Esophagus (tissue), 2 donors: ENCODE measurements around the gene CDH24. TPM values are rescaled to one million over a fixed set of nuclear protein-coding genes. Genes with fewer than 3 reads are reported as not detected.

Experiments used
- H3K27ac ChIP-seq, 2 donors: one replicate each; pipeline ENCODE4 v1.5.1; 2013; ENCODE audit warnings: low read depth in 2 of 2, mild to moderate bottlenecking in 2 of 2, inconsistent platforms in 1 of 2, low read length in 1 of 2, moderate library complexity in 1 of 2
- H3K27me3 ChIP-seq, 2 donors: one replicate each; pipeline ENCODE4 v1.6.1; 2013; ENCODE audit warnings: low read length in 2 of 2, control low read depth in 1 of 2, mild to moderate bottlenecking in 1 of 2; ENCODE audit not compliant: insufficient read depth in 2 of 2, control insufficient read depth in 1 of 2
- H3K36me3 ChIP-seq, 2 donors: one replicate each; pipeline ENCODE4 v1.6.1; 2013; ENCODE audit warnings: low read length in 1 of 2; ENCODE audit not compliant: control insufficient read depth in 2 of 2, insufficient read depth in 2 of 2
- H3K4me1 ChIP-seq, 2 donors: one replicate each; pipeline ENCODE4 v1.6.1; 2013; ENCODE audit warnings: low read length in 1 of 2; ENCODE audit not compliant: control insufficient read depth in 2 of 2, insufficient read depth in 2 of 2
- H3K4me3 ChIP-seq, 2 donors: one replicate each; pipeline ENCODE4 v1.5.1; 2013; ENCODE audit warnings: low read length in 2 of 2, mild to moderate bottlenecking in 2 of 2, low read depth in 1 of 2, moderate library complexity in 1 of 2
- H3K9me3 ChIP-seq, 2 donors: one replicate each; pipeline ENCODE4 v1.6.1; 2013; ENCODE audit warnings: mild to moderate bottlenecking in 2 of 2, low read depth in 1 of 2, low read length in 1 of 2, moderate library complexity in 1 of 2; ENCODE audit not compliant: control insufficient read depth in 2 of 2, insufficient read depth in 1 of 2
- WGBS, 2 donors: extraction: QIAGEN DNeasy Blood & Tissue Kit; methylation state at CpG; one replicate each; pipeline ENCODE4 v1.1.7; 2013; 5-methylcytosine and 5-hydroxymethylcytosine counted together
- polyA plus RNA-seq, 2 donors: library from polyadenylated mRNA; stranded (reverse); fragments of 200-250 nt; gene quantifications; one replicate each; pipeline ENCODE4 v1.2.3, GENCODE V29; 2013
- donor health status: healthy with polysubstance abuse.
- donor health status: Bipolar disorder and iron deficiency.

CDH24 gene
- polyA plus RNA-seq, 2 donors, result 4.2 to 7.4 TPM

- Histone ChIP-seq H3K4me3 (no peak overlapping the region), H3K27ac (no peak overlapping the region)
- WGBS, 2 donors, result 70 to 78% methylated on average over 6 of the region's 6 CpGs
Measured at GRCh38 chr14:23055621-23056144, 1.6 kb downstream of the CDH24 start.

GRCh38 chr14:23055147-23055550 lies 2.2 kb downstream of the CDH24 start:
- Histone ChIP-seq H3K9me3 (no peaks in the 10 kb centered on the region), H3K27ac (no peak overlapping the region), H3K4me1 (peaks cover 0 to 10% of the 10 kb centered on the region in 2 donors), H3K27me3 (no peaks in the 10 kb centered on the region), H3K4me3 (no peak overlapping the region), H3K36me3 (peaks cover 0 to 13% of the 10 kb centered on the region in 2 donors)
- 95 to 96% methylated on average over 12 of the region's 12 CpGs for whole genome bisulfite sequencing, 2 donors

More at GRCh38 chr14:23055621-23056144, 1.6 kb downstream of the CDH24 start:
- Histone ChIP-seq H3K9me3 (no peaks in the 10 kb centered on the region), H3K27me3 (no peaks in the 10 kb centered on the region), H3K4me1 (peaks cover 0 to 10% of the 10 kb centered on the region in 2 donors), H3K36me3 (peaks cover under 1 to 17% of the 10 kb centered on the region in 2 donors)

- Histone ChIP-seq H3K4me3 (no peak overlapping the region), H3K4me1 (peaks cover 0 to 10% of the 10 kb centered on the region in 2 donors), H3K9me3 (no peaks in the 10 kb centered on the region), H3K27ac (no peak overlapping the region), H3K27me3 (no peaks in the 10 kb centered on the region), H3K36me3 (peaks cover 0 to 7% of the 10 kb centered on the region in 2 donors)
- WGBS, 2 donors, result 80 to 83% methylated on average over 15 to 17 of the region's 17 CpGs
Measured at GRCh38 chr14:23054000-23054811, 3.1 kb downstream of the CDH24 start.

DNA sequence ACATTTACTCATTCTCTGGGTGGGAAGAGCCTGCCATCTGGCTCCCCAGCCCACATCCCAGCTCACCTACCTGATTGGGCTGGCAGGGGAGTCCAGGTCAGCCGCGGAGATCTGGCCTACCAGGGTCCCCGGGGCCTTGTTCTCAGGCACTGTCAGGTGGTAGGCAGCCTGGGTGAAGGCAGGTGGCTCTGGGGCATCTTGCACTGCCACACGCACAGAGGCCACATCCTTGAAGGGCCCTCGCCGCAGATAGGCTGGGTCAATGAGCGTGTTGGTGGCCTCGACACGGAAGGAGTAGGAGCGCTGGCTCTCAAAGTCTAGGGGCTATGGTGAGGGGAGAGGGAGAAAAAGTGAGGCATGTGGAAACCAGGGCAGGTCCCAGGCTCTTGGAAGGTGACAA lies 3.9 kb downstream of the CDH24 start:
- H3K9me3 ChIP-seq, result no peaks in the 10 kb centered on the region
- H3K27ac ChIP-seq, result no peak overlapping the region
- 93 to 95% methylated on average over 10 of the region's 10 CpGs for WGBS, 2 donors
- H3K36me3 ChIP-seq, result no peaks in the 10 kb centered on the region
- peaks cover 0 to 10% of the 10 kb centered on the region in 2 donors for H3K4me1 ChIP-seq
- H3K27me3 ChIP-seq, result no peaks in the 10 kb centered on the region
- H3K4me3 ChIP-seq, result no peak overlapping the region

DNA sequence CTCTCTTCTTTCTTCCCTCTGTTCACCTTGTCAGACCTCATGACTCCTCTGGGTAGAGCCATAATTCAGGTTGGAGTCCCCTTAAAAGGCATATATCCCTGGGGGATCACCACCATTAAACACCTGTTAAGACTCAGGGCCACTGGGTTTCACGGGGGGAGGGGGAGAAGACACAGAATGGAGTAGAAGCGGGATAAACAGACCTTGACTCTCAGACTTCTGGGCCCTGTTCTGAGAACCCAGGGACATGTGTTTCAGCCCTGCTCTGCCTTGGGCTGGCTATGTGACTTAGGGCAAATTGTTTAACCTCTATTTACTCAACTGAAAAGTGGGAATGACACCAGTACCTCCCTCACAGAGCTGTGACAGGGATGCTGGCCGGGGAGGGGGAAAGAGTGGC lies 4.6 kb downstream of the CDH24 start:
- no peak overlapping the region for H3K27ac ChIP-seq
- H3K4me3 ChIP-seq, result no peak overlapping the region
- H3K9me3 ChIP-seq, result no peaks in the 10 kb centered on the region
- 82 to 85% methylated on average over 3 of the region's 3 CpGs for WGBS, 2 donors
- no peaks in the 10 kb centered on the region for H3K27me3 ChIP-seq
- peaks cover 0 to 10% of the 10 kb centered on the region in 2 donors for H3K4me1 ChIP-seq
- no peaks in the 10 kb centered on the region for H3K36me3 ChIP-seq

GRCh38 chr14:23052182-23052623 lies 5.1 kb downstream of the CDH24 start:
- peaks cover 0 to 10% of the 10 kb centered on the region in 2 donors for H3K4me1 ChIP-seq
- 63 to 72% methylated on average over 14 of the region's 14 CpGs for WGBS, 2 donors

GRCh38 chr14:23051141-23052057 lies 5.9 kb downstream of the CDH24 start:
- H3K4me1 ChIP-seq, result peaks cover 0 to 3% of the 10 kb centered on the region in 2 donors
- no peaks in the 10 kb centered on the region for H3K27me3 ChIP-seq
- WGBS, 2 donors, result 80 to 83% methylated on average over 5 of the region's 5 CpGs
- H3K36me3 ChIP-seq, result no peaks in the 10 kb centered on the region
- no peak overlapping the region for H3K4me3 ChIP-seq
- no peaks in the 10 kb centered on the region for H3K9me3 ChIP-seq
- H3K27ac ChIP-seq, result no peak overlapping the region

More at GRCh38 chr14:23052182-23052623, 5.1 kb downstream of the CDH24 start:
- Histone ChIP-seq H3K27me3 (no peaks in the 10 kb centered on the region), H3K27ac (no peak overlapping the region), H3K4me3 (no peak overlapping the region), H3K9me3 (no peaks in the 10 kb centered on the region), H3K36me3 (no peaks in the 10 kb centered on the region)

GRCh38 chr14:23049011-23049410 lies 8.3 kb downstream of the CDH24 start:
- Histone ChIP-seq H3K4me3 (no peak overlapping the region), H3K36me3 (no peaks in the 10 kb centered on the region), H3K27ac (no peak overlapping the region), H3K9me3 (no peaks in the 10 kb centered on the region), H3K4me1 (no peaks in the 10 kb centered on the region), H3K27me3 (no peaks in the 10 kb centered on the region)
- 96 to 99% methylated on average over 9 of the region's 9 CpGs for WGBS, 2 donors
